HG02588 (cell line): ENCODE results near the gene CRADD.

ENCODE experiments used
- ATAC-seq: cut with Tn5 transposase; IDR thresholded peaks from one replicate; pipeline ENCODE4 v1.9.1; 2021; ENCODE audit warnings: mild to moderate bottlenecking, moderate library complexity; ENCODE audit not compliant: unreplicated experiment

CRADD gene

DNA sequence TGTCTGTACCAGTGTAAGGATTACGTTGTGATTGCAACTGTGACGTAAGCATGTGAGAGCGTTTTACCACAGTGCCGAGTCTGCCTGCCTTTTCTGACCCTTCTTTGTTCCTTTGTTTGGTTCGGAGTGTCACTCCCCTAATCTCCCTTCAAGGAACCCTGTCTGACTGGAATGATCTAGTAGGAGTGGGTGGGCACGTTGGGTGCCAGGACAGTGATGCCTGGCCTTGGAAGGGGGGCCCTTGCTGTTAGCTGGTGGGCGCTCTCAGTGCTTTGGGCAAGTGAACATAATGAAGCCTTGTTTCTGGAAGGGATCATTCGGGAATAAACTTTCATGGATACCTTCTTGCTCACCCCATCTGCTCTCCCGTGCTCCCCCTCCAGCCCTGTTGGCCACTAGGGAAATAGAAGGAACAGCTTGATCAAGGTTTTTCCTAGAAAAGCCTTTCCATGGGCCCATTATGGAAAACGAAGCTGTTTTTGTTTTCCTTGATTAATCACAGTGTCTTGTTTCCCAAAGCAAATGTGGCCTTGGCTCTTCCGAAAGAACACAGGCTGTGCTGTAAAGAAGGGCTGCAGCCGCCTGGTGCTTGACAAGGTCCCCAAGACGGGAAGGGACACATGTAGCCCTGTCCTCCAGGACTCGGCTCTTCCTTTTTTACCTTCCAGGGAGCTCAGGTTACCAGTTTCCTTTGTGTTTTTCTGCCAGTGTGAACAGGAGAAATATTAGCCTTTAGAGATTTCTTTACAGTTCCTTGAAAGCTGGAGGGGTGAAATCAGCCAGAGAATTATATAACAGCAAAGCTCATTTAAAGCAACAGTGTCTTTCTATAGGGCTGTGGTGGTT, 215.5 kb downstream of the CRADD start:
- no peak for ATAC-seq

DNA sequence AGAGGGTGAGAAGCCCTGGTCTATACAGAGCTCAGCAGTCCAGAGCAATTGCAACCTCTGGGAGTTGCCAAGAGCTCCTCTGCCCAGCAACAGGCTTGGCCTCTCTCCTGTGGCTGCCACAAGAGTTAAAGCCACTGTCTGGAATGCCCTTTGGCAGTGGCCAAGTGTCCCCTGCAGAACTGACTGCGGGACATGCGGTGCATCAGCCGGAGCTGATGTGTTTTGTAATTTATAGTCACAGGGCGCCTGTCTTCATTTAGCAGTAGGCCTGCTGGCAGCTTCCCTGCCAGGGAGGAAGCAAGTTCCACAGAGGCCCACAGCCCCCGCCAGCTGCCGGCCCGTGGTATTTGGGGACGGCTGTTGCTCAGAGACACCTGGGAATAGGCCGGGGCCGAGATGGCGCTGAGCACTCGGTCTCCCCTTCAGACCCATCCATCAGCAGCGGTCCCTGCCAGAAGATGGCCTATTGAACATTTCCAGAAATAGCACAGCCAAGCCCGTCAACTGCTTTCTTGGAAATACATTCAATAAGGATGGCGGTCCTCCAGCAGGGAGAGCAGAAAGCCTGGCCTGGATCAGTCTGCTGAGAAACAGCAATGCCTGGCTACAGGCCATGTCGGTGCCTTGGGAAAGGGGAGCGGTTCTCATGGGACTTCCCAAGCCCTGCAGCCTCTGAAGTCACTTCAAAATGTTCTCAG, 217.4 kb downstream of the CRADD start:
- no peak for ATAC-seq

DNA sequence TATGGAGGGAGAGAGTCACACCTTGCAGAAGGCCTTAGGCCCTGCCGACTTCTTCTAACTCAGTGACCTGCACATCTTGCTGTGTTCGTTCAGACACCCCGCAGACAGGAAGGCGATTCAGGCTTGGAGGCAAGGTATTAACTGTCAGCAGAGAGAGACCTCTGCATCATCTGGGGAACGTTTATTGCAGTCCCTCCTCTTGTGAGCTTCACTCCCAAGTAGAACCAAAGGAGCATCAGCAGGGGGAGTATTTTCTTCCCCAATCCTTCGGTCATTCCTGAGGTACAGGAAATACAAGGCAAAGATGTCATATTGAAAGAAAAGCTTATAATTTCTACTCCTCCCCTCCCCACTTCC, 217.9 kb downstream of the CRADD start:
- no peak for ATAC-seq

DNA sequence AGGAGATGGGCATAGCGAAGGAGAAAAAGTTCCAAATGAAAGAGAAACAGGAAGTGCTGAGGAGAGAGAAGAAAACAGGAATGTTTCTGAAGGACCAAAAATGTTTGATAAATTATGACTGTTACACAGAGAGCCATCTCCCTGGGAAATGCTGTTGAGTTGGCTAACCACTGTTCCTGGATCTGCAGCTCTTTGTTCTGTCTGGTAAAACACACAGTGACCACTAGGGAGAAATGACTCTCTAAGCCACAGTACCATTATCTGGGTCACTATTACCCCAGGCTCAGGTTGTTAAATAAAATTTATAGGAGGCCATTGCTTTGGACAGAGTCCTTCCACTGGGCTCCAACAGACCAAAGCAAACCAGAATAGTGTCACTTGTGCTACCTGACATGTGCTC, 219.3 kb downstream of the CRADD start:
- ATAC-seq: no peak

DNA sequence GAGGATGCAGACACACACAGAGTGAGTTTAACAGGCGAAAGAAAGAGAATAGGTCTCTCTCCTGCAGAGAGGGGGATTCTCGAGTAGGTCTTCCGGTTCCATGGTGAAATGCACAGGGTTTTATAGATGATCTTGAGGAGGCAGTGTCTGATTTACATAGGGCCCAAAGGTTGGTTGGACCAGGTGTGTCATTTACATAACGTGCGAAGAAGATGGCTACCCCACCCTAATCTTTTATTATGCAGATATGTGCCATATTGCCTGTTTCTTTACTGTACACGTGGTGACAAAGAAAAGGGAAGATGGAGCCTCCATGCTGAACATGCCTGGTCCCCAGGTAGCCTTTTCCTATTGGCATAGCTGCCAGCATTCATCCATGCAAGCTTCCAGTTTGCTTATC, 219.8 kb downstream of the CRADD start:
- no peak for ATAC-seq

DNA sequence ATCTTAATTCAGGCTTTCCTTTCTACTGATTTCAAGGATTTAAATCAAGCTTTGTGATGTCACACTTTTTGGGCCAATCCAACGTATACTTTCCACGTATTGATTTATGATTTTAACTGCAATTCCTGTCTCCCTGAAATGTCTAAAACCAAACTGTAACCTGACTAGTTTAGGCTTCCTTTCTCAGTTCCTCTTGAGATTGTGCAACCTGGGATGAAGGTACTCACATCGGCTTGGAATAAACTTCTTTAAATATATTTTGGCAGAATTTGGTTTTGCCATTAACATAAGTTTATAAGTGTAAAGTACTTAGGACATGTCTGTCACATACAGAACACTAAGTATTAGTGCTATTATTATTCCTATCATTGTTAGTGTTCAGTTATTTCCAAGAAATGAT, 224.6 kb downstream of the CRADD start:
- ATAC-seq: no peak

DNA sequence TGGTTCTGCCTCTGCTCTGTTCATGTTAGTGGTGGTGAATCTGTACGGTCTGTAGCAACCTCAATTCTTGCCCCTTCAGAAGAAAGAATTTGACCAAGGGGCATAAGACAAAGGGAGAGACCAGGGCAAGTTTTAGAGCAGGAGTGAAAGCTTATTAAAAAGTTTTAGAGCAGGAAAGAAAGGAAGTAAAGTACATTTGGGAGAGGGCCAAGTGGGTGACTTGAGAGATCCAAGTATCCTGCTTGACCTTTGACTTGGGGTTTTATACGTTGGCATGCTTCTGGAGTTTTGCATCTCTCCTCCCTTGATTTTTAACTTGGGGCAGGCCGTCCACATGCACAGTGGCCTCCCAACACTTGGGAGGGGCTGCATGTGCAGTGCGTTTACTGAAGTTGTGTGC, 225.0 kb downstream of the CRADD start:
- no peak for ATAC-seq

DNA sequence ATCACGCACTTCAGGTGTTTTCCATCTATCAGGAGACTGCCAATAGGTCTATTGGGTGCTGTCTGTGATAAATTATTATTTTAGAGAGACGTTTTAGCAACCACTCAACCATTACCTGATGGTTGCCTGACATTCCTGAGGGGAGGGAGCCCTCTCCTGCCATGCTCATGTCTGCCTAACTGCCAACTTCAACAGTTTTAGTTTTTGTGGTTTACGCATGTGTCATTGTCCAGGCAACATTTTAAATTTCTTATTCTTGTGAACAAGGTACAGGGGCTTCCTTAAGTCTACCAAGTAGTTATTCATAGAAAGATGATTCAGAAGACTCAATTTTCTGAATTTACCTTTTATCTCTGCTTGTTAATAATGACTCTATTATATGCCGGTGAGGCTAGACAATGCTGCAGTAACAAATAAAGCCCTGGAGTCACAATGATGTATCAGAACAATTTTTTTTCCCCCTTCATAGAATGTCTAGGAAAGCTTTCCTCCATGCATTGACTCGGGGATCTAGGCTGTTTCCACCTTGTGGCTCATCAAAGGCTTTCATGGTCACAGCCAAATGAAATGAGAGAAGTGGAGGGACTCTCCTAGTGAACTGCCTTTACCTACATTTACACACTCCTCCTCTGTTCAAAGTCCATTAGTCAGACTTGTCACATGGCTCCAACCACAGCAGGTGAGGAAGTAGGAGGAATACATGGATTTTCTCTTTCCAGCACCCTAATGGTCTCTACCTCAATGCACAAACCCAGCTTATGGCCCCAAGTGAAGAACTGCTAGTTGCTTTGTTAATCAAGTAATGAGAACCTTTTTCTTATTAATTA, 225.8 kb downstream of the CRADD start:
- no peak for ATAC-seq

DNA sequence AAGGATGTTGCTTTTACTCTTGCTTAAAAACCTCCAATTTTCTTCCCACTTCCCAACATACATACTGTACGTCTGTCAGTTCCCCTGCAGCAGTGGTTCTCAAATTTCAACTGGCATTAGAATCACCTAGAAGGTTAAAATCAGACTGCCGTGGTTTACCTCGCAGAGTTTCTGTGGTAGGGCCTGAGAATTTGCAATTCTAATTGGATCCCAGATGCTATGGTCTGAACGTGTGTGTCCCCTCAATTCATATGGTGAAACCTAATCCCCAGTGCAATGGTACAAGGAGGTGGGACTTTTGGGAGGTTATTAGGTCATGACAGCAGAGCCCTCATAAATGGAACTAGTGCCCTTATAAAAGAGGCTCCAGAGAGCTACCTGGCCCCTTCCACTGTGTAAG, 226.9 kb downstream of the CRADD start:
- no peak for ATAC-seq

DNA sequence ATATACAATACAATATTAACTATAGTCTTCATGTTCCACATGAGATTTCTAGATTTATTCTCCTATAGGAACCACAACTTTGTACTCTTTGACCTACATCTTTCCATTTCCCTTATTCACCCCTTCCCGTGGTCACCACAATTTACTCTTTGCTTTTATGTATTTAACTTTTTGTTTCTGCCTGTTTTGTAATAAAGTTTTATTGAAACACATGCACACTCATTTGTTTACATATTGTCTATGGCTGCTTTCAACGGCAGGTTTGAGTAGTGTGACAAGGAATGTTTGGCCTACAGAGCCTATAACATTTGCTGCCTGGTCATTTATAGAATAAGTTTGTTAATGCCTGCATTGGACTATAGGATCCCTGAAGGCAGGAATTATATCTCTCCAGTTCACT, 231.1 kb downstream of the CRADD start:
- ATAC-seq: no peak

DNA sequence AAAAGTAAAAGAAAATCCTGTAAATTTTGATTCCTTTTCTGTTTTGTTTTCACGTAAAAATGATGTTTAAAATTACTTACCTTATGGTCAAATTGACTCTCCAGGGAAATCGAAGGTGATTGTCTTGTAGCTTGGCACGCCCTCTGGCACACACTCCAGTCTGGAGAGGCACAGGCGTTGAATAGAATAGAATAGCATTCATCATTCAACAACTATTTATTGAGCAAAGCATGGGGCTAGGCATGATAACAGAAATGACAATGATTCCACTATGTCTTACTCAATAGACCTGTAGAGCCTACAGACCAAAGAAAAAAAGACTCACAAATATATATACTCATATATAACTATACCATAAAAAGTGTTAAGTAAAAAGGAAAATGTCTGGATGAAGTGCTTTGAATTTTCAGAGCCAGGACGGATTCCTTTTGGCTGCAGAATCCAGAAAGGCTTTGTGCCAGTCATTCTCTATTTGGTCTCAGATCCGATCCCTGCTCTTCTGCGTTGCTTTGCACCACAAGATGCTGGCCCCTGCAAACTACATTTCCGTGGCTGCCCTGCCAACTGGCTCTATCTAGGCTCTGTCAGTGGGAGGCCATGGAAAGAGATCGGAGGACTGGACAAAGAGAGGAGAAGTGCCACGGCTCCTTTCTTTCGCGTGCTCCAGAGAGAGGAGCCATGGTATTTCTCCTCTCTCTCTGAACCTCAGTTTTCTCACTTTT, 231.8 kb downstream of the CRADD start:
- ATAC-seq: no peak

DNA sequence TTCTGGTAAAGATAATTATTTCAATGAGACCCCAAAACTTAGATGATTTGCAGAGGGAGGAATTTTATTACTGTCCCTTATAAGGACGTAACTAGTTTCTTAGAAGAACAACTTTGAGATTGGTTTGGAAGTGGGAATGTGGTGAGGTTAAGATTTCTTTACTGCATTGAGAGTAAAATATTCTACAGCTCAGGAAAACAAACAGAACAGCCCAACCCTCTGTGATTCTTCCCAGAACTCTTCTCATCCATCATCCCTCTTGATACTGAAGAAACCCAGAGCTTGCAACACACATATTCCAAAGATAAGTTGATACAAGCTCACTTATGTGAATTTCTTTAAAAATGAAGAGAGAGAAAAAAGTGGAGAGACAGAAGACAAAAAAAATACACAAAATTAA, 234.2 kb downstream of the CRADD start:
- ATAC-seq: no peak

DNA sequence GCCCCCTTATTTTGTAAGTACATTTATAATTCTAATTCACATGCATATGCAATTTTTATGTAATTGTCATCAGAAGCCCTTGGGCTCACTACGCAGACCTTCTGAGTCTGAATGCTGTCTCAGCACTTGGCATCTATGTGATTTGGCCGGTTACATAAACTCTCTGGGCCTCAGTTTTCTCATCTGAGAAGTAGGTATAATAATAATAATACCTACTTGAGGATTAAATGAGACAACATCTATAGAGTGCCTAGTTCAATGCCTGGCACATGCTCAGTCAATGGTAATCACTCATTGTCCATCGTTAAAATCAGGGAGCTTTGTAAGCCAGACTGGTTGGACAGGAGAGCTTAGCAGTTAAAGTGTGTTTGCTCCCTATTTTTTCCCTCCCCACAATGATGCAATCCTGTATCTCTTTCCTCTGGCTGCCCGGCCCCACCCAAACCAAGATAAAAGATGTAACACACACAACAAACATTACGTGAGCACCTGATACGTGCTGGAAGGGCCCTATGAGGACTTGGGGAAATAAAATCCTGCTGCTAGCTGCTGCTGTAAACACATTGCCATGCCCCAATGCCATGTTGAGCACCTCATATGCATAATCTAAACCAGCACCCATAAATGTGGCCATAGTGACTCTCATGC, 235.0 kb downstream of the CRADD start:
- ATAC-seq: no peak

DNA sequence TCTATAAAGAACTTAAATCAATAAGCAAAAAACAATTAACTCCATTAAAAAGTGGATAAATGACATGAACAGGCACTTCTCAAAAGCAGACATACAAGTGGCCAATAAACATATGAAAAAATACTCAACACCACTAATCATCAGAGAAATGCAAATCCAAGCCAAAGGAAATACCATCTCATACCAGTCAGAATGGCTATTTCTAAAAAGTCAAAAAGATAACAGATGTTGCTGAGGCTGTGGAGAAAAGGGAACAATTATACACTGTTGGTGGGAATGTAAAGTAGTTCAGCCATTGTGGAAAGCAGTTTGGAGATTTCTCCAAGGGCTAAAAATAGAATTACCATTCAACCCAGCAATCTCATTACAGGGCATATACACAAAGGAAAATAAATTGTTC, 236.7 kb downstream of the CRADD start:
- no peak for ATAC-seq

DNA sequence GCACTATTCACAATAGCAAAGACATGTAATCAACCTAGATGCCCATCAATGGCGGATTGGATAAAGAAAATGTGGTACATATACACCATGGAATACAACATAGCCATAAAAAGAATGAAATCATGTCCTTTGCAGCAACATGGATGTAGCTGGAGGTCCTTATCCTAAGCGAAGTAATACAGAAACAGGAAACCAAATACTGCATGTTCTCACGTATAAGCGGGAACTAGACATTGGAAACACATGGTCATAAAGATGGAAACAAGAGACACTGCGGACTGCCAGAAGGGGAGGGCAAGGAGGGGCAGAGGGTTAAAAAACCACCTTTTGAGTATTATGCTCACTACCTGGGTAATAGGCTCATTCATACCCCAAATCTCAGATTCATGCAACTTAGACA, 237.1 kb downstream of the CRADD start:
- no peak for ATAC-seq

DNA sequence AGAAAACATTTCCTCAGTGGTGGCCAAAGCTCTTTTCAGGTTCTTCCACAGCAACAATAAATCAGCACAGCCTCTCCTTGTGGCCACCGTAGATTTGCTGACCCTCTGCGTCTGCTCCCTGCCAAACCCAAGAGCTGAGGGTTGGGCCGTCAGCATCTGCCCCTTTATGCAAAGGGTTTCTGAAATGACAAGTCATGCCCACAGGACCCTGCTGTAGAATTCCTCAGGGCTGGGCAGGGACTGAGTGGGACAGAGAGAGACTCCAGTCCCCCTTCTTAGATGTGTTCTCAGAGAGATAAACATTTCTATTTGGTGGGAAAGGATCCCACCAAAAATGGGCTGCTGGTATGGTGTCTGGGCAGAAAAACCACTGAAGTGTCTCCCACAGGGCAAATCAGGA, 238.2 kb downstream of the CRADD start:
- no peak for ATAC-seq

DNA sequence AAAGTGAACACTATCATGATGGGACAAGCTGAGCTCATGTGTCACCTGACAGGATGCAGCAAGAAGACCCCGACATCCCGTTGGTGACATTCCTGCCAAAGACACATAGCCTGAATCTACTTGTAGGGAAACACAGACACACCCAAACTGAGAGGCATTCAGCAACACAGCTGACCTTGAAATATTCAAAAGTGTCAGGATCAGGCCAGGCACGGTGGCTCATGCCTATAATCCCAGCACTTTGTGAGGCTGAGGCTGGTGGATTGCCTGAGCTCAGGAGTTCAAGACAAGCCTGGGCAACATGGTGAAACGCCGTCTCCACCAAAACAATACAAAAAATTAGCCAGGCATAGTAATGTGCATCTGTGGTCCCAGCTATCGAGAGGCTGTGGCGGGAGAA, 239.2 kb downstream of the CRADD start:
- no peak for ATAC-seq

DNA sequence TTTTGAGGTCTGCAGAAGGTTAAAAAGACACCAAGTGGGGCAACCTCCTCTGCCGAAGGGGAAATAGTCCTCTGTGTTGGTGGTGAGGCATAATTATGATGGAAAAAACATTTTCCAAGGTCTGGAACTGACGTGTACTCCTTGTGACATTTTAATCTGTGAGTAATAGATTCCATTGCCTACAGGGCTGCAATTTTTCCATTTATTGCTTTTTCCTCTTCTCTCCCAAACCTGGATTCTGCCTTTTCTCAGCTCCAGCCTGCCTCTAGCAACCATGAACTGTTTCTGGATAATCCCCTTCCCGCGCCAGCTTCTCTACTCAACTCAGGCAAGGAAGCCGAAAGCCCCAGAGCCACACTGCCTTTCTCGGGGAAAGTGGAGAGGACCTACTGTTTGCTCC, 241.1 kb downstream of the CRADD start:
- ATAC-seq: no peak

DNA sequence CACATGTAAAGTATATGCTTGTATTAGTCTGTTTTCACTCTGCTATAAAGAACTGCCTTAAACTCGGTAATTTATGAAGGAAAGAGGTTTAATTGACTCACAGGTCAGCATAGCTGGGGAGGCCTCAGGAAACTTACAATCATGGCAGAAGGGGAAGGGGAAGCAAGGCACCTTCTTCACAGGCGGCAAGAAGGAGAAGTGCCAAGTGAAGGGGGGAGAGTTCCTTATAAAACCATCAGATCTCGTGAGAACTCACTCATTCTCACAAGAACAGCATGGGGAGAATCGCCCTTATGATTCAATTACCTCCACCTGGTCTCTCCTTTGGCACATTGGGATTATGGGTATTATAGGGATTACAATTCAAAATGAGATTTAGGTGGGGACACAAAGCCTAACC, 241.7 kb downstream of the CRADD start:
- ATAC-seq: no peak

DNA sequence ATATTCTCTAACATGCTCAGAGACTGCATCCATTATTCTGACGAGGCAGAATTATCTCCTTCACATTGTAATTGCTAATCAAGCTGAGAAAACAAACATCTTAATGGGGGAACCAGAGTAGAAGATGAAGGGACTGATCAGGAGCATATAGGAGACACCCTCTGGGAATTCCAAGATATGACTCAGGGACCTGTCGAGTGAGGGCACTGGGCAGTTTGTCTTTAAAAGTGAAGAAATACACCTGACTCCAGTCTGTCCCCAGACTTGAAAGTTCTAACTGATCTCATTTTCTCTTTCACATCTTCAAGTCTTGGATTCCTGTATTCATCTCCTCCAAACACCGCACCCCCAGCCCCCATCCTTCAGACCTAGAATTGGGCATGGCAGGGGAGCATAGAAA, 244.3 kb downstream of the CRADD start:
- no peak for ATAC-seq

DNA sequence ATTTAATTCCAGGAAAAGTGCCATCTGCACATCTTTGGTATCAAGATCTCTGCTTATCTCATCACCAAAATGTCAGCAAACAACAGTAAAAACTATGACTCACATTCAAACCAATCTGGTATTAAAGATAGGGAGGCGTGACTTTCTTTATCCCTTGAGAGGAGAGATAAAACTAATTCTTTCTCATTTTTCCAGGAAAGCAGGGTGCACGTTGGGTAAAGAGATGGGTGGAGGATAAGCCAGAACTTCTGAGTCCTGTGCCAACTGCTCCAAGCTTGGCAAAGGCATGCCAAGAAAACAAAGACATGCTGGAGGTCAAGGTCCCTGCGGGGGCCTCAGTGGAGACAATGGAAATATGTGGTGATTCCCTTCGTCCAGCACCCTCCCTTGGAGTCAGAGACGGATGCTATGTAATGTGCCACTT, 245.4 kb downstream of the CRADD start:
- no peak for ATAC-seq
